Naive B cell (primary cell): ENCODE measurements around the gene OOSP3. TPM values are rescaled to one million over a fixed set of nuclear protein-coding genes. Genes with fewer than 3 reads are reported as not detected.
"Not testable (repeated sequence)": the region's sequence is repeated elsewhere in the genome, so short reads cannot be mapped to it uniquely, and the experiment has no call there.

Source experiments
- ATAC-seq, 2 donors: fragments of 150-1000 bp; cut with Tn5 transposase; 2 replicates each; pipeline ENCODE4 v1.10.0; 2021; ENCODE audit warnings: low read depth in 2 of 2, mild to moderate bottlenecking in 2 of 2, moderate library complexity in 2 of 2
- DNase-seq: peaks from one replicate; pipeline ENCODE4 v3.0.0; 2022
- H3K27ac Mint-ChIP-seq, 6 donors: one replicate each; pipeline ENCODE4 v1.8.0; 2020 to 2022; ENCODE audit warnings: mild to moderate bottlenecking in 6 of 6, mixed read lengths in 6 of 6, moderate library complexity in 5 of 6, inconsistent platforms in 2 of 6
- H3K27me3 Mint-ChIP-seq, 3 donors: one replicate each; pipeline ENCODE4 v1.8.0; 2021 to 2022; ENCODE audit warnings: mixed read lengths in 3 of 3, mild to moderate bottlenecking in 1 of 3
- H3K36me3 Mint-ChIP-seq, 2 donors: one replicate each; pipeline ENCODE4 v1.8.0; 2020 to 2022; ENCODE audit warnings: mixed read lengths in 2 of 2, inconsistent platforms in 1 of 2, mild to moderate bottlenecking in 1 of 2
- H3K4me1 Mint-ChIP-seq, 3 donors: one replicate each; pipeline ENCODE4 v1.8.0; 2020 to 2022; ENCODE audit warnings: mixed read lengths in 3 of 3, inconsistent platforms in 1 of 3, mild to moderate bottlenecking in 1 of 3, moderate library complexity in 1 of 3
- H3K4me3 Mint-ChIP-seq, 8 donors: one replicate each; pipeline ENCODE4 v1.8.0; 2020 to 2022; ENCODE audit warnings: mild to moderate bottlenecking in 8 of 8, mixed read lengths in 8 of 8, moderate library complexity in 8 of 8, inconsistent platforms in 2 of 8
- H3K9me3 Mint-ChIP-seq, 7 donors: one replicate each; pipeline ENCODE4 v1.8.0; 2020 to 2022; ENCODE audit warnings: mixed read lengths in 7 of 7, mild to moderate bottlenecking in 5 of 7, inconsistent platforms in 2 of 7, moderate library complexity in 1 of 7
- polyA plus RNA-seq, 6 donors: library from polyadenylated mRNA; unstranded; fragments of 300-500 nt; fragmentation: Illumina TruSeq; gene quantifications; one replicate each; pipeline ENCODE4 v1.2.3, GENCODE V29; 2021; ENCODE audit warnings: low read depth in 6 of 6

OOSP3 gene
- polyA plus RNA-seq, 6 donors from 2014 or later = not detected

DNA sequence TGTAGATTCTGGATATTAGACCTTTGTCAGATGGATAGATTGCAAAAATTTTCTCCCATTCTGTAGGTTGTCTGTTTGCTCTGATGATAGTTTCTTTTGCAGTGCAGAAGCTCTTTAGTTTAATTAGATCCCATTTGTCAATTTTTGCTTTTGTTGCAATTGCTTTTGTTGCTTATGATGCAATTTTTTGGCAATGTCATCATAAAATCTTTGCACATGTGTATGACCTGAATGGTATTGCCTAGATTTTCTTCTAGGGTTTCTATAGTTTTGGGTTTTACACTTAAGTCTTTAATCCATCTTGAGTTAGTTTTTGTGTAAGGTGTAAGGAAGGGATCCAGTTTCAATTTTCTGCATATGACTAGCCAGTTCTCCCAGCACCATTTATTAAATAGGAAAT is 8.6 kb downstream of the OOSP3 start:
- H3K4me3 Mint-ChIP-seq = not testable (repeated sequence)

DNA sequence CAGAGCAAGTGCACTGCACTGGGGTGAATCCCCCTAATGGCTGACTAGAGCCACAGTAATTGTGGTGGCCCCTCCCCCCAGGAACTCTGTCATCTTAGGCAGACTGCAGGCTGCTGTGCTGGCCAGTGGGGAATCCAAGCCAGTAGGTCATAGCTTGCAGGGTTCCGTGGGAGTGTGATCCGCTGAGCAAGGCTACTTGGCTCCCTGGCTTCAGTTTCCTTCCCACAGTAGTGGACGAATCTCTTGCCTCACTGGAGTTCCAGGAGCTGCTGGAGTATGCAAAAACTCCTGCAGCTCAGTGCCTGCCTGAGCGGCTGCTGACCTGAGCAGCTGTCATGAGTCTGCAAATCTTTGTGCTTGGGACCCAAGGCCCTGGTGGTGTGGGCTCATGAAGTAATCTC is 13.2 kb downstream of the OOSP3 start:
- Mint-ChIP-seq H3K4me1 (no peaks in the 10 kb centered on the region), H3K4me3 (no peak overlapping the region), H3K27ac (no peak overlapping the region), H3K36me3 (peaks cover 20 to 21% of the 10 kb centered on the region in 2 donors), H3K27me3 (peaks cover 9 to 16% (median 9%) of the 10 kb centered on the region in 3 donors), H3K9me3 (peaks cover 19 to 46% (median 34%) of the 10 kb centered on the region in 7 donors)
- no peak for ATAC-seq
- no peak for DNase-seq

More for the DNA sequence above, 8.6 kb downstream of the OOSP3 start:
- Mint-ChIP-seq H3K36me3 (peaks cover 20 to 21% of the 10 kb centered on the region in 2 donors), H3K9me3 (peaks cover 23 to 57% (median 42%) of the 10 kb centered on the region in 7 donors), H3K27me3 (peaks cover 0 to 16% (median 0%) of the 10 kb centered on the region in 3 donors)
- not testable (repeated sequence) for H3K27ac Mint-ChIP-seq, ATAC-seq, H3K4me1 Mint-ChIP-seq, DNase-seq

DNA sequence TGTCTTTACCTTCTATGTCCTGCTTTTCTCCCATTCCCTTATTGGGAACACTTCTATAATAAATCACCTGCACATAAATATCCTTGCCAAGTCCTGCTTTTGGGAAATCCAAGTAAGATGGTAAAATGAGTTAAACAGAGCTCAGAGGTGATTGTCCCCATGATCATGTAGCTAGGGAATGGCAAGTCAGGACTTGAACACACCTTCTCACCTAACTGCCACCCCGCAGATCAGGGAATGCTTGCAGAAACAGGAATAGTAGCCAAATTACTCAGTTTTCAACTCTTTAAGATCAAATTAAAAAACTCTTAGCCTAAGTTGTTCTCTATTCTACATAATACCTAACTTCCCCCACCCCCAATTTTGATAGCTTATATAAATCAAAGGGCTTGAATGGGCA is 16.0 kb downstream of the OOSP3 start:
- ATAC-seq = no peak
- Mint-ChIP-seq H3K4me1 (no peaks in the 10 kb centered on the region), H3K27me3 (peaks cover 0 to 13% (median 9%) of the 10 kb centered on the region in 3 donors), H3K27ac (no peak overlapping the region), H3K36me3 (peaks cover 7 to 8% of the 10 kb centered on the region in 2 donors), H3K9me3 (peaks cover 5 to 20% (median 12%) of the 10 kb centered on the region in 7 donors), H3K4me3 (no peak overlapping the region)
- no peak for DNase-seq

DNA sequence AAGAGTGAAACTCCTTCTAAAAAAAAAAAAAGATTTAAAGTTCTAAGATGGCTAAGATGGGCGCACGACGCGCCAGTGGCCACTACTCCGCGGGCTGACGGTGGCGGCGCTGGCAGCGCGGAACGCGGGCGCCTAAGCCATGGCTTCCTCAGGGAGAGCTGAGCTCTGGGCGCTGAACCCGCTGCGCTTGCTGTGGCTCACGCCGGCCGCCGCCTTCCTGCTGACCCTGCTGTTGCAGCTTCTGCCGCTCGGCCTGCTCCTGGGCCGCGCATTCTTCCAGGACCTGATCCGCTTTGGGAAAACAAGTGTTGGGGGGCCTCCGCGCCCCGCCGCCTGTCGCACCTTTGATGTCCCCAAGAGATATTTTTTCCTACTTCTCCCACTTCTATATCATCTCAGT is 19.5 kb downstream of the OOSP3 start:
- ATAC-seq (no peak), DNase-seq (no peak)
- Mint-ChIP-seq H3K4me1 (no peaks in the 10 kb centered on the region), H3K27ac (no peak overlapping the region), H3K36me3 (no peaks in the 10 kb centered on the region), H3K9me3 (peaks cover 0 to 5% (median 0%) of the 10 kb centered on the region in 7 donors), H3K4me3 (no peak overlapping the region), H3K27me3 (peaks cover 0 to 13% (median 9%) of the 10 kb centered on the region in 3 donors)

DNA sequence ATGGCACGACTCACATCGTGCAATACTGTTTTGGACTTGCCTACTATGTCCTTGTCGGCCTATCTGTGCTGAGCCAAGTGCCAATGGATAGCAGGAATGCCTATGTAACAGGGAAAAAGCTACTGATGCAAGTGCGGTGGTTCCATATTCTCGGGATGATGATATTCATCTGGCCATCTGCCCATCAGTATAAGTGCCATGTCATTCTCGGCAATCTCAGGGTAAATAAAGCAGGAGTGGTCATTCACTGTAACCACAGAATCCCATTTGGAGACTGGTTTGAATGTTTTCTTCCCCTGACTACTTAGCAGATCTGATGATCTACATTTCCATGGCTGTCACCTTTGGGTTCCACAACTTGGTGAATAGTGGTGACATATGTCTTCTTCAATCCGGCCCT is 20.1 kb downstream of the OOSP3 start:
- no peaks in the 10 kb centered on the region for H3K4me1 Mint-ChIP-seq
- DNase-seq = no peak
- no peak overlapping the region for H3K27ac Mint-ChIP-seq
- ATAC-seq = no peak
- H3K36me3 Mint-ChIP-seq = no peaks in the 10 kb centered on the region
- peaks cover 0 to 5% (median 2%) of the 10 kb centered on the region in 7 donors for H3K9me3 Mint-ChIP-seq
- H3K27me3 Mint-ChIP-seq = peaks cover 0 to 13% (median 9%) of the 10 kb centered on the region in 3 donors
- H3K4me3 Mint-ChIP-seq = no peak overlapping the region

DNA sequence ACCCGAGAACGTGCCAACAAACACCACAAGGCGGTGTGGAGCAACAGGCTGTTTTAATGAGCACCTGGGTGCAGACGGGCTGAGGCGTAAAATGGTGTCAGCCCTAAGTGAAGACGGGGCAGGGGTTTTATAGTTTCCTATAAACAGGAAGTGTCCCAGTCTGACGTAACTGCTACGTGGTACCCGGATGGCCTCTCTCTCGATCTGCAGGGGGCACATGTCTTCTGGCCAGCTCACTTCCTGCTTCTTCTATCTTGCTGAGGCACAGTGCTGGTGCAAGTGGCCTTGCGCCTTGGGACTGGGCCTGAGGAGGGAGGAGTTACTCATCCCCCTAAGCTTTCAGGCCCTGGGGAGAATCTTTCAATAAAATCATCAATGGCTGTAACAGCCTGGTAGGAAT is 20.9 kb downstream of the OOSP3 start:
- Mint-ChIP-seq H3K27me3 (peaks cover 0 to 13% (median 9%) of the 10 kb centered on the region in 3 donors), H3K27ac (no peak overlapping the region), H3K36me3 (no peaks in the 10 kb centered on the region), H3K9me3 (peaks cover 0 to 5% (median 2%) of the 10 kb centered on the region in 7 donors), H3K4me1 (no peaks in the 10 kb centered on the region), H3K4me3 (no peak overlapping the region)
- ATAC-seq (no peak), DNase-seq (no peak)

DNA sequence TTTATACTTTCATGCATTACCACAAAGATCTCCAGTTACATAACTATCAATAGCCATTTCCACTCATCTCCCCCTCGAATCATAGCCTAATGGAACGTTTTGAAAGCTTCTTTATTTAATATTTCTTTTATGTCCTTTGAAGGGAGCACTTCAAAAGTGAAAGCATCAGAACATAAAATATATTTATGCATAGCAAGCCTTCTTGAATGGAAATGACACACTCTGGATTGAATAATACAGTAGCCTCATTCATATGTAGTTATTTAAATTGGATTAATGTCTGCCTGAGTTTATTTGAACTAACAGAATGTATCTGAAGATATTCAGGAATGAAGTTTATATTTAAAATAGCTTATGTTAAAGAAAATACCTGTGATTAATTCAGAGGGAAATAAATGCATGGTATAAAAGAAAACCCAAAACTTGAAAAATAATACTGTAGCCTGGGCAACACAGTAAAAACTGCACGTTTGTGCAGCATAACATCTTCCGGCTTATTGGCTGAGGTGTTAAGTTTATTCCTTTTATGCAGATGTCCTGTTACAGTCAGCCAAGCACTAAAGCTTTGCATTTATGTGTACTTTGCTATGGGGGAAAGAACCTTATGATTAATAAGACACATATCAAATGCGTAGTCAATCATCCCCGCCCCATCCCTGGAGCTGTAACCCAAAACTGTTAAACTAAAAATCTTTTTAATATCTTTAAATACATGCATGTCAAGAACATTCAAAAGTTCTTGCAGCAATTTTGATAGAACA is 22.0 kb downstream of the OOSP3 start:
- Mint-ChIP-seq H3K9me3 (peaks cover 0 to 8% (median 4%) of the 10 kb centered on the region in 7 donors), H3K36me3 (no peaks in the 10 kb centered on the region), H3K27me3 (peaks cover 0 to 9% (median 4%) of the 10 kb centered on the region in 3 donors), H3K27ac (no peak overlapping the region), H3K4me3 (no peak overlapping the region), H3K4me1 (no peaks in the 10 kb centered on the region)
- ATAC-seq (no peak), DNase-seq (no peak)

DNA sequence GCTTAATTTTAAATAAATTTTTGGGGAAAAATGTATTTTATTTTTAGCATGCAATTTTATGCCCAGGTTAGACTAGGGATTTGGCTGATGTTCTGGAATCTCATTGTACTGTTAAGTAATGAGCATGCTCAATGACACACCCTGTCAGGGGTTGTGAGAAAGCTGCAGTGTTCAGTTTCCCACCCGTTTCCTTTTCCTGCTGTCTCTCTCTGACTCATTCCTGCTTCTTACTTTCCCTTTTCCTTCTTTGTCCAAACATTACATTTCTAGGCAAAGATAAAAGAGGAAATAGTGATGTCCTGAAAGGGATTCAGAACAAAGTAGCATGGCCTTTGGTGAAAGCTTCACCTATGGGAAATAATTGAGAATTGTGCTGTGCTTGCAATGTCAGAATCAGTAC is 22.7 kb downstream of the OOSP3 start:
- Mint-ChIP-seq H3K4me3 (no peak overlapping the region), H3K9me3 (peaks cover 0 to 16% (median 5%) of the 10 kb centered on the region in 7 donors), H3K4me1 (no peaks in the 10 kb centered on the region), H3K27me3 (peaks cover 0 to 8% (median 0%) of the 10 kb centered on the region in 3 donors), H3K36me3 (no peaks in the 10 kb centered on the region), H3K27ac (no peak overlapping the region)
- ATAC-seq (no peak), DNase-seq (no peak)

DNA sequence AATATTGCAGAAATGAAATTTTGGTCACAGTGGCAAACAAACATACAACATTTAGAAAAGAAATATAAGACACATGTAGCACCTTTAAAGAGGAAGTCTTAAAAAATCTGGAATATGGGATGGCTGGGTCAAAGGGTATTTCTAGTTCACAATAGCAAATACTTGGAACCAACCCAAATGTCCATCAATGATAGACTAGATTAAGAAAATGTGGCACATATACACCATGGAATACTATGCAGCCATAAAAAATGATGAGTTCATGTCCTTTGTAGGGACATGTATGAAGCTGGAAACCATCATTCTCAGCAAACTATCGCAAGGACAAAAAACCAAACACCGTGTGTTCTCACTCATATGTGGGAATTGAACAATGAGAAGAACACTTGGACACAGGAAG is 25.0 kb downstream of the OOSP3 start:
- ATAC-seq, DNase-seq, H3K27ac Mint-ChIP-seq, H3K36me3 Mint-ChIP-seq, H3K4me3 Mint-ChIP-seq, H3K27me3 Mint-ChIP-seq, H3K4me1 Mint-ChIP-seq: not testable (repeated sequence)
- peaks cover 0 to 15% (median 7%) of the 10 kb centered on the region in 7 donors for H3K9me3 Mint-ChIP-seq

DNA sequence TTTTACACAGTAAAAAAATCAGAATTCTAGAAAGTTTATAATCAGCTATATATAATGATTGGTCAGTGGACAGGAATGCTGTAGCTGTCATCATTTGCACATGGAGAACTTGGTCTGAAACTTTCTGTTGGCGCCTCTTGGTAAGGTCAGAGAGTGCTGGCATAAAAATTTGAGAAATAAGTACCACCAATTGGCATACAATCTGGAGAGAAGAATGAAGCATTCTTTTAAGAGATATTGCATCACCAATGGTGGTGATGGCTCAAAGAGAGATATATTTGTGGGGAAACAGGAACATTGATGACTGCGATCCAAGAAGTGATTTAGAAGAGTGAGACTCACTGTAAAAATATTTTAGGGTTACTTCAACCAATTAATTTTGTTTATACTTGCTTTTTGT is 39.9 kb downstream of the OOSP3 start:
- no peak overlapping the region for H3K27ac Mint-ChIP-seq
- no peaks in the 10 kb centered on the region for H3K4me1 Mint-ChIP-seq

DNA sequence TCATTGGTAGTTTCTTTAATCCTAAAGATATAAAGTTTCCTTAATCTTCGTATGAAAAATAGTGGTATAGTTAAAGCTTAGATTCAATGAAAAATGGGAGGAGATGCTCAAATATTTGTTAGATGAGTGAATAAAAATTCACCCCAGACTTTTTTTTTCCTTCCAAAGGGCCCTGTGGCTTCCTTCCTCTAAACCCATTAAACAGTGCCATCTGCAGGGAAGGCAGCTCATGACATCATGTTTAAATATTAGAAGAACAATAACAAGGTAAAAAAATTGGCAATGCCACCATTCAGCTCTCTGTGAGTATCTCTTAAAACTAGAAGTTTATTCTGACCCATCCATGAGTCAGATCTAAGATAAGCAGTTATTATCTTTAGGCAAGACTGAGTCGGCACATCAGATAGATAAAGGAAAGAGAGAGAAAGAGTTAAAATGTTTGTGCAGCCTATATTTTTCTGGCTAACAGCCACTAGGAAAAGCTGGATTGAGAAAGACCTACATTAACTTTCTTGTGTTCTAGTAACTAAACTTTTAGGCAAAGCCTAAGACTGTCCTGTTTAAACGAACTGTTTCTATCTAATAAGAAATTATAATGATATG is 40.5 kb downstream of the OOSP3 start:
- ATAC-seq (no peak), DNase-seq (no peak)
- H3K27me3 Mint-ChIP-seq = peaks cover 0 to 8% (median 0%) of the 10 kb centered on the region in 3 donors
- no peak overlapping the region for H3K27ac Mint-ChIP-seq
- no peak overlapping the region for H3K4me3 Mint-ChIP-seq
- H3K9me3 Mint-ChIP-seq = peaks cover 25 to 87% (median 55%) of the 10 kb centered on the region in 7 donors
- no peaks in the 10 kb centered on the region for H3K4me1 Mint-ChIP-seq
- peaks cover 20 to 41% of the 10 kb centered on the region in 2 donors for H3K36me3 Mint-ChIP-seq

More for the DNA sequence above, 39.9 kb downstream of the OOSP3 start:
- ATAC-seq (no peak), DNase-seq (no peak)
- H3K9me3 Mint-ChIP-seq = peaks cover 22 to 85% (median 49%) of the 10 kb centered on the region in 7 donors
- H3K36me3 Mint-ChIP-seq = peaks cover 20 to 35% of the 10 kb centered on the region in 2 donors
- H3K4me3 Mint-ChIP-seq = no peak overlapping the region
- H3K27me3 Mint-ChIP-seq = peaks cover 0 to 10% (median 0%) of the 10 kb centered on the region in 3 donors

DNA sequence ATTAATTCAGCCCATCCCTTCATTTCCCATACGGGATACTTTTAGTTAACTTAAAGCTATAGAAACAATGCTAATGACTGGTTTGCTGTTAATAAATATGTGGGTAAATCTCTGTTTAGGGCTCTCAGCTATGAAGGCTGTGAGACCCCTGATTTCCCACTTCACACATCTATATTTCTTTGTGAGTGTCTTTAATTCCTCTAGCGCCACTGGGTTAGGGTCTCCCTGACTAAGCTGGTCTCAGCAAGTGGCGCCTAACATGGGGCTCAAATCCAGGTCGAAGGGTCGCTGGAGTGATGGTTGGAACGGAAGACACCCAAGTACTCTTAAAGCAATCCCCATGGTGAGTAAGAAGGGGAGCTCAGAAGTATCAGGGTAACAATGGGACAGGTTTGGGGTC is 45.2 kb downstream of the OOSP3 start:
- Mint-ChIP-seq H3K9me3 (peaks cover 35 to 97% (median 74%) of the 10 kb centered on the region in 7 donors), H3K36me3 (peaks cover 24 to 57% of the 10 kb centered on the region in 2 donors), H3K27ac (no peak overlapping the region), H3K4me3 (no peak overlapping the region), H3K4me1 (no peaks in the 10 kb centered on the region), H3K27me3 (no peaks in the 10 kb centered on the region)
- ATAC-seq (no peak), DNase-seq (no peak)

DNA sequence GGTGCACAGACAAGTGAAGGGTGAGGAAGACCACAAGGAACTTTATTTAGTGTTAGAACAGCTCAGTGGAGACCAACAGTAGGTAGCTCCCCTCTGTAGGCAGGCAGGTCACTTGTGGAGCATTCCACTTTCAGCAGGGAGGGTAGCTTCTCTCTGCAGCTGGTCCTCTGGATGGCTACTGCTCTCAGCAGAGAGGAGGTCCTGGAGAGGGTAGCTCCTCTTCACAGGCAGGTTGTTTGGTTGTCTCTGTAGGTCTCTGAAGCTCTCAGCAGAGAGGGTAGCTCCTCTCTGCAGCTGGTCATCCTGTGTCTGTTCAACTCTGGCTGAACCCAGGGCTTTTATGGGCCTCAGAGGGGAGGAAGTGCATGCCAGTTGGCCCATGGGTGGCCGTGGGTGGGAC is 53.1 kb downstream of the OOSP3 start:
- no peak for ATAC-seq
- peaks cover 0 to 5% (median 0%) of the 10 kb centered on the region in 3 donors for H3K27me3 Mint-ChIP-seq
- H3K36me3 Mint-ChIP-seq = peaks cover 13 to 29% of the 10 kb centered on the region in 2 donors
- H3K4me3 Mint-ChIP-seq = no peak overlapping the region
- no peak for DNase-seq
- H3K4me1 Mint-ChIP-seq = no peaks in the 10 kb centered on the region
- peaks cover 5 to 47% (median 32%) of the 10 kb centered on the region in 7 donors for H3K9me3 Mint-ChIP-seq
- no peak overlapping the region for H3K27ac Mint-ChIP-seq

DNA sequence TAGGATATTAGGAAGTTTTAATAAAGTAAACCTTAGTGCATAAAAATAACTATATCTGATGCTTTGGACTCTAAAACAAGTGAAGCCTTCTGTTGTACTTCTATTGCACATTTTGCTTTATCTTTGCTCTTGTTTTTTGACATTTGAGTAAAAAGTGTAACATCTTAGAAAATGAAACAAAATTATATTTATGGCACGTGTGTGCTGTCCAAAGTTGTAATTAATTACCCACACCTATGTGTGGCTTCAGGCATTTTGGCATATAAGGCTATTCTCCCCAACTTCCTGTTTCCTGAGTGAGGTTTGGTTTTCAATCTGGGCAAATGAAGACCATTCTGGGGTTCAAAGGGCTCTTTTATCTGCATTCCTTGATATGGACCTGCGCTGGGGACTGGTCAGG is 59.5 kb downstream of the OOSP3 start, which contains the start of gene OOSP1:
Gene OOSP1 (plus strand): TSS at position 301 of the 400 bp plus-strand sequence. CDS start 23 bp downstream, at position 324.
- H3K4me3 Mint-ChIP-seq = peak within 1 kb of the TSS in 2 of 8 donors; percentile 35 to 69
- DNase-seq (no peak), ATAC-seq (no peak)
- H3K27ac Mint-ChIP-seq = no peak within 1 kb of the TSS
- H3K4me1 Mint-ChIP-seq = peaks cover 9 to 17% (median 13%) of the 10 kb centered on the region in 3 donors
- H3K27me3 Mint-ChIP-seq = peaks cover 0 to 5% (median 2%) of the 10 kb centered on the region in 3 donors
- no peaks in the 10 kb centered on the region for H3K36me3 Mint-ChIP-seq
- H3K9me3 Mint-ChIP-seq = peaks cover 0 to 5% (median 0%) of the 10 kb centered on the region in 7 donors
